A549 (cell line): ENCODE results near the gene PFAS.

Experiments used
- CHD4 ChIP-seq: fragments of 200-600 bp; sonication (generic); IDR thresholded peaks from 2 replicates; pipeline ENCODE4 v1.6.1; 2016; ENCODE audit warnings: antibody characterized with exemption, mild to moderate bottlenecking, borderline replicate concordance
- EP300 ChIP-seq, 2 experiments: fragments of >200 bp; sonication (Bioruptor Twin); formaldehyde crosslinking; IDR thresholded peaks; 2 replicates in 1 of 2; 3 replicates in 1 of 2; pipeline ENCODE4 v1.6.1; 2016 to 2017
- MAZ ChIP-seq: fragments of 150-350 bp; IDR thresholded peaks from 2 replicates; pipeline ENCODE4 v1.6.1; 2014; ENCODE audit warnings: antibody characterized with exemption, low read depth, low read length, borderline replicate concordance
- POLR2A ChIP-seq: IDR thresholded peaks from 2 replicates; pipeline ENCODE4 v1.6.1; 2012; ENCODE audit warnings: mild to moderate bottlenecking, low read length
- RAD21 ChIP-seq, 2 experiments: fragments of >200 bp in 1 of 2; sonication (Bioruptor Twin) in 1 of 2; formaldehyde crosslinking in 1 of 2; IDR thresholded peaks in 1 of 2; conservative IDR thresholded peaks in 1 of 2; 2 replicates in 1 of 2; 3 replicates in 1 of 2; pipeline ENCODE4 v1.6.1; 2012 to 2018; ENCODE audit warnings: inconsistent platforms in 1 of 2
- RCOR1 ChIP-seq: fragments of 150-350 bp; IDR thresholded peaks from 2 replicates; pipeline ENCODE4 v1.6.1; 2014; ENCODE audit warnings: antibody characterized with exemption, low read length, low read depth
- RFX5 ChIP-seq: fragments of 450-650 bp; IDR thresholded peaks from 2 replicates; pipeline ENCODE4 v1.7.1; 2014; ENCODE audit warnings: antibody characterized with exemption, mild to moderate bottlenecking, moderate library complexity
- SMC3 ChIP-seq: fragments of >200 bp; sonication (Bioruptor Twin); formaldehyde crosslinking; IDR thresholded peaks from 3 replicates; pipeline ENCODE4 v1.6.1; 2018; ENCODE audit warnings: inconsistent platforms
- TF ChIP-seq, protein P1 (sequence below): fragments of >200 bp; sonication (Bioruptor Twin); formaldehyde crosslinking; IDR thresholded peaks from 3 replicates; pipeline ENCODE4 v1.5.1; 2016

GRCh38 chr17:8267480-8268147 is 18.5 kb downstream of the PFAS start:
- TF ChIP-seq RAD21 (conservative IDR thresholded peaks at IDR 0.05 in 1 of 2, IDR thresholded peaks at IDR 0.05 in 1 of 2): no peak
- TF ChIP-seq, protein P1, sequence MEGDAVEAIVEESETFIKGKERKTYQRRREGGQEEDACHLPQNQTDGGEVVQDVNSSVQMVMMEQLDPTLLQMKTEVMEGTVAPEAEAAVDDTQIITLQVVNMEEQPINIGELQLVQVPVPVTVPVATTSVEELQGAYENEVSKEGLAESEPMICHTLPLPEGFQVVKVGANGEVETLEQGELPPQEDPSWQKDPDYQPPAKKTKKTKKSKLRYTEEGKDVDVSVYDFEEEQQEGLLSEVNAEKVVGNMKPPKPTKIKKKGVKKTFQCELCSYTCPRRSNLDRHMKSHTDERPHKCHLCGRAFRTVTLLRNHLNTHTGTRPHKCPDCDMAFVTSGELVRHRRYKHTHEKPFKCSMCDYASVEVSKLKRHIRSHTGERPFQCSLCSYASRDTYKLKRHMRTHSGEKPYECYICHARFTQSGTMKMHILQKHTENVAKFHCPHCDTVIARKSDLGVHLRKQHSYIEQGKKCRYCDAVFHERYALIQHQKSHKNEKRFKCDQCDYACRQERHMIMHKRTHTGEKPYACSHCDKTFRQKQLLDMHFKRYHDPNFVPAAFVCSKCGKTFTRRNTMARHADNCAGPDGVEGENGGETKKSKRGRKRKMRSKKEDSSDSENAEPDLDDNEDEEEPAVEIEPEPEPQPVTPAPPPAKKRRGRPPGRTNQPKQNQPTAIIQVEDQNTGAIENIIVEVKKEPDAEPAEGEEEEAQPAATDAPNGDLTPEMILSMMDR: no peak
- no peak for TF ChIP-seq EP300 (IDR thresholded peaks at IDR 0.05)
- no peak for TF ChIP-seq POLR2A
- TF ChIP-seq RFX5: no peak
- TF ChIP-seq RCOR1: no peak
- TF ChIP-seq CHD4: no peak
- no peak for TF ChIP-seq MAZ
- no peak for TF ChIP-seq SMC3
